Liver (tissue), 9 donors: ENCODE data around the gene PLCB1. TPM values are rescaled to one million over a fixed set of nuclear protein-coding genes. Genes with fewer than 3 reads are reported as not detected.

ENCODE experiments used
- DNase-seq: peaks from one replicate; pipeline ENCODE4 v3.0.0-alpha.2; 2017; ENCODE audit warnings: low spot score
- H3K27ac ChIP-seq, 2 donors: one replicate each; pipeline ENCODE4 v1.7.0; 2013; ENCODE audit warnings: inconsistent platforms in 2 of 2, low read length in 2 of 2, control low read depth in 1 of 2, low read depth in 1 of 2, mild to moderate bottlenecking in 1 of 2
- H3K27me3 ChIP-seq, 4 donors: one replicate each; pipeline versions ENCODE4 v1.6.1 to v1.7.0; 2013; ENCODE audit warnings: low read length in 3 of 4, inconsistent platforms in 1 of 4, mild to moderate bottlenecking in 1 of 4, moderate library complexity in 1 of 4; ENCODE audit not compliant: control insufficient read depth in 4 of 4, insufficient read depth in 4 of 4
- H3K36me3 ChIP-seq, 4 donors: one replicate each; pipeline versions ENCODE4 v1.6.1 to v1.7.0; 2013; ENCODE audit warnings: low read length in 3 of 4, mild to moderate bottlenecking in 3 of 4, low read depth in 1 of 4, moderate library complexity in 1 of 4; ENCODE audit not compliant: control insufficient read depth in 4 of 4, insufficient read depth in 3 of 4
- H3K4me1 ChIP-seq, 4 donors: one replicate each; pipeline versions ENCODE4 v1.6.1 to v1.7.0; 2013; ENCODE audit warnings: low read length in 3 of 4, mild to moderate bottlenecking in 3 of 4, moderate library complexity in 1 of 4; ENCODE audit not compliant: control insufficient read depth in 4 of 4, insufficient read depth in 4 of 4
- H3K4me3 ChIP-seq, 3 donors: one replicate each; pipeline versions ENCODE4 v1.6.1 to v1.7.0; 2013; ENCODE audit warnings: low read length in 3 of 3, control low read depth in 1 of 3, low read depth in 1 of 3, mild to moderate bottlenecking in 1 of 3
- H3K9ac ChIP-seq, 2 donors: one replicate each; pipeline ENCODE4 v1.7.0; 2013; ENCODE audit warnings: low read length in 2 of 2, mild to moderate bottlenecking in 2 of 2, moderate library complexity in 2 of 2, control low read depth in 1 of 2, low read depth in 1 of 2
- H3K9me3 ChIP-seq, 4 donors: one replicate each; pipeline versions ENCODE4 v1.6.1 to v1.7.0; 2013; ENCODE audit warnings: low read length in 3 of 4; ENCODE audit not compliant: control insufficient read depth in 4 of 4
- CTCF ChIP-seq: fragments of 150-350 bp; IDR thresholded peaks from 2 replicates; pipeline ENCODE4 v1.5.1; 2017; ENCODE audit warnings: improper control_type of control experiment, low read depth, low read length; ENCODE audit not compliant: missing input control
- EGR1 ChIP-seq, 2 donors: IDR thresholded peaks; 2 replicates each; pipeline ENCODE4 v1.6.1; 2016 to 2018; ENCODE audit warnings: antibody characterized with exemption in 2 of 2, low read depth in 2 of 2
- FOXA2 ChIP-seq: IDR thresholded peaks from 2 replicates; pipeline ENCODE4 v1.6.1; 2016; ENCODE audit warnings: antibody characterized with exemption
- HNF4A ChIP-seq, 2 donors: conservative IDR thresholded peaks; 2 replicates each; pipeline ENCODE4 v1.6.1; 2016; ENCODE audit warnings: antibody characterized with exemption in 2 of 2, mild to moderate bottlenecking in 2 of 2
- JUND ChIP-seq, 2 donors: IDR thresholded peaks; 2 replicates each; pipeline ENCODE4 v1.6.1; 2016; ENCODE audit warnings: antibody characterized with exemption in 2 of 2
- MAX ChIP-seq: IDR thresholded peaks from 2 replicates; pipeline ENCODE4 v1.6.1; 2016; ENCODE audit warnings: antibody characterized with exemption
- NR2F2 ChIP-seq: IDR thresholded peaks from 2 replicates; pipeline ENCODE4 v1.6.1; 2016; ENCODE audit warnings: antibody characterized with exemption
- RAD21 ChIP-seq, 2 donors: IDR thresholded peaks; 2 replicates each; pipeline ENCODE4 v1.6.1; 2016; ENCODE audit warnings: antibody characterized with exemption in 2 of 2, mild to moderate bottlenecking in 2 of 2
- REST ChIP-seq: IDR thresholded peaks from 2 replicates; pipeline ENCODE4 v1.6.1; 2016; ENCODE audit warnings: antibody characterized with exemption, mild to moderate bottlenecking
- RXRA ChIP-seq, 2 donors: IDR thresholded peaks; 2 replicates each; pipeline ENCODE4 v1.6.1; 2017 to 2018; ENCODE audit warnings: antibody characterized with exemption in 2 of 2, mild to moderate bottlenecking in 1 of 2
- SP1 ChIP-seq: IDR thresholded peaks from 2 replicates; pipeline ENCODE4 v1.6.1; 2018; ENCODE audit warnings: antibody characterized with exemption, mild to moderate bottlenecking
- ZBTB33 ChIP-seq: IDR thresholded peaks from 2 replicates; pipeline ENCODE4 v1.6.1; 2016; ENCODE audit warnings: antibody characterized with exemption
- WGBS: extraction: QIAGEN DNeasy Blood & Tissue Kit; methylation state at CpG from one replicate; pipeline ENCODE4 v1.1.7; 2013; 5-methylcytosine and 5-hydroxymethylcytosine counted together
- polyA plus RNA-seq, 2 donors: library from polyadenylated mRNA; stranded (reverse) in 1 of 2; unstranded in 1 of 2; fragments of 200-250 nt in 1 of 2; fragments of >200 nt in 1 of 2; fragmentation: Nextera tagmentation in 1 of 2; extraction: Ambion mirVana in 1 of 2; gene quantifications; one replicate each; pipeline versions ENCODE4 v1.2.1 to v1.2.3, GENCODE V29; 2013 to 2015
- total RNA-seq, 2 donors: library from RNA; depleted of rRNA; stranded (reverse); fragments of >200 nt; gene quantifications; one replicate each; pipeline ENCODE4 v1.2.3, GENCODE V29; 2014
- donor health status: healthy.
- donor health status: healthy.
- donor health status: healthy.
- donor health status: healthy.
- donor health status: healthy.

PLCB1 gene
- total and polyA plus RNA-seq, 4 donors = 3.7 to 13.5 (median 5.9) TPM

GRCh38 chr20:8578161-8578865 is 446.2 kb downstream of the PLCB1 start:
- Histone ChIP-seq H3K9ac (no peak overlapping the region), H3K9me3 (no peaks in the 10 kb centered on the region), H3K27ac (no peak overlapping the region), H3K27me3 (no peaks in the 10 kb centered on the region), H3K4me3 (no peak overlapping the region), H3K4me1 (no peaks in the 10 kb centered on the region), H3K36me3 (no peaks in the 10 kb centered on the region)
- 77% methylated on average over 3 of the region's 3 CpGs for WGBS
- TF ChIP-seq SP1 = no peak
- TF ChIP-seq RXRA (IDR thresholded peaks at IDR 0.05) = no peak
- no peak for TF ChIP-seq NR2F2
- TF ChIP-seq REST = no peak
- TF ChIP-seq JUND (IDR thresholded peaks at IDR 0.05) = no peak
- no peak for TF ChIP-seq CTCF
- no peak for TF ChIP-seq ZBTB33
- TF ChIP-seq EGR1 (IDR thresholded peaks at IDR 0.05; ENCODE audit: low read depth in 2 of 2) = no peak
- no peak for TF ChIP-seq FOXA2
- no peak for TF ChIP-seq HNF4A (conservative IDR thresholded peaks at IDR 0.05)
- TF ChIP-seq MAX = no peak
- DNase-seq = no peak

- Histone ChIP-seq H3K36me3 (no peaks in the 10 kb centered on the region), H3K4me3 (no peak overlapping the region), H3K27me3 (no peaks in the 10 kb centered on the region), H3K27ac (no peak overlapping the region), H3K4me1 (no peaks in the 10 kb centered on the region), H3K9me3 (no peaks in the 10 kb centered on the region), H3K9ac (no peak overlapping the region)
- DNase-seq = no peak
- 94% methylated on average over 3 of the region's 3 CpGs for WGBS
- TF ChIP-seq JUND (IDR thresholded peaks at IDR 0.05) (no peak), RAD21 (IDR thresholded peaks at IDR 0.05) (no peak), FOXA2 (no peak), NR2F2 (no peak), SP1 (no peak)
Measured at GRCh38 chr20:8579035-8579434, 447.0 kb downstream of the PLCB1 start.
